ENCODE measurements around the gene AHCYL2. TPM values are rescaled to one million over a fixed set of nuclear protein-coding genes. Genes with fewer than 3 reads are reported as not detected.

AHCYL2 gene
- total and polyA plus RNA-seq, 2 of the 8 experiments (the other 6 are each of a cell fraction or from before 2014, with no cell fraction given): 20.7 to 25.4 TPM

GRCh38 chr7:129468087-129468486 is 243.3 kb downstream of the AHCYL2 start (continued):
- no peak for TF ChIP-seq JUN (IDR thresholded peaks at IDR 0.05; ENCODE audit: low read depth, low read length)
- no peak for TF ChIP-seq ZNF274 (IDR thresholded peaks at IDR 0.05; ENCODE audit: borderline replicate concordance, extremely low read depth, low read length)
- TF ChIP-seq ATF3 (IDR thresholded peaks at IDR 0.05; ENCODE audit: insufficient read depth, low read depth, low read length): no peak
- TF ChIP-seq RNF2 (IDR thresholded peaks at IDR 0.05; ENCODE audit: borderline replicate concordance, low read depth, low read length, missing control alignments, poor library complexity, severe bottlenecking): no peak
